Measurements from ENCODE around the gene APOC1.

Gene APOC1

GRCh38 chr19:44960906-44961728, 46.7 kb downstream of the APOC1 start:
- in situ Hi-C loops (cut with MboI; ENCODE audit: low sequenced_read_pairs, unreplicated experiment): no loop called here
- TF ChIP-seq CTCF (IDR thresholded peaks at IDR 0.05; ENCODE audit: borderline replicate concordance, control extremely low read depth, extremely low read depth, insufficient read depth, missing control alignments): no peak
- DNase-seq (ENCODE audit: low spot score): no peak

GRCh38 chr19:44961821-44962220, 47.4 kb downstream of the APOC1 start:
- in situ Hi-C loops (cut with MboI; ENCODE audit: low sequenced_read_pairs, unreplicated experiment): no loop called here

GRCh38 chr19:44968118-44968517, 53.7 kb downstream of the APOC1 start:
- in situ Hi-C loops (cut with MboI; ENCODE audit: low sequenced_read_pairs, unreplicated experiment): no loop called here
- DNase-seq (ENCODE audit: low spot score): no peak
- TF ChIP-seq CTCF (IDR thresholded peaks at IDR 0.05; ENCODE audit: borderline replicate concordance, control extremely low read depth, extremely low read depth, insufficient read depth, missing control alignments): no peak

More at GRCh38 chr19:44961821-44962220, 47.4 kb downstream of the APOC1 start:
- no peak for DNase-seq (ENCODE audit: low spot score)
- TF ChIP-seq CTCF (IDR thresholded peaks at IDR 0.05; ENCODE audit: borderline replicate concordance, control extremely low read depth, extremely low read depth, insufficient read depth, missing control alignments): no peak

- DNase-seq (ENCODE audit: low spot score): no peak
- no peak for TF ChIP-seq CTCF (IDR thresholded peaks at IDR 0.05; ENCODE audit: borderline replicate concordance, control extremely low read depth, extremely low read depth, insufficient read depth, missing control alignments)
- in situ Hi-C loops (cut with MboI; ENCODE audit: low sequenced_read_pairs, unreplicated experiment): no loop called here
Measured at GRCh38 chr19:44968670-44969069, 54.3 kb downstream of the APOC1 start.
